NCI-H2171 treated with DMSO at 0.1 percent for 48 hours (cell line): ENCODE measurements around the gene FXYD7.
A peak's percentile ranks its signal among the peaks of the same experiment; 100 is the strongest.
"Not testable (repeated sequence)": the region's sequence is repeated elsewhere in the genome, so short reads cannot be mapped to it uniquely, and the experiment has no call there.

Source experiments
- DNase-seq: peaks from one replicate; lab custom pipeline; 2025; lab: John Stamatoyannopoulos, UW

FXYD7 gene

DNA sequence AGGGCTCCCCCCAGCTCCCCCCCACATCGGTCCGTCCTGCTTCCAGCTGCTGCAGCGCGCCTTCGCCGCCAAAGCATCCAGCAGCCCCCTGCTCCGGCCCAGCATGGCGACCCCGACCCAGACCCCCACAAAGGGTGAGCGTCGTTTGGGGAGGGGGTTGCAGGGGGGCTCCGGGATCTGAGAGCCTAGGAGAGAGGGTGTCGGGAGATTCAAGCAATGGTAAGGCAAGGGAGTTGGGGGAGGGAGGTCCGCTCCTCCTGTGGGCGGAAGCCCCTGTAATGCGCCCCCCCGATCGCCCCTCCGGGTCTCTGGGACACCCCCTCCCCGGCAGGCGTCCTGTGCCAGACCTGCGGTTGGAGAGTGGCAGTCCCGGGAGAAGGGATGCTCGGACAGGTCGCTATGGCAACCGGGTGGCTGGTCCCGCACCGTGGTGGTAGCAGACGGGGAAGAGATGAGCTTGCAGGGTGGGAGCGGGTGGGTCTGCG, at the start of gene FXYD7:
TSS of gene FXYD7 (plus strand) at position 25 of the 485 bp plus-strand sequence. CDS start at position 104, 79 bp downstream.
- no peak for DNase-seq

- DNase-seq: no peak
Observed at GRCh38 chr19:35093430-35093829, 49.6 kb upstream of the FXYD7 start.

GRCh38 chr19:35093941-35094647, 49.0 kb upstream of the FXYD7 start:
- DNase-seq: no peak

DNA sequence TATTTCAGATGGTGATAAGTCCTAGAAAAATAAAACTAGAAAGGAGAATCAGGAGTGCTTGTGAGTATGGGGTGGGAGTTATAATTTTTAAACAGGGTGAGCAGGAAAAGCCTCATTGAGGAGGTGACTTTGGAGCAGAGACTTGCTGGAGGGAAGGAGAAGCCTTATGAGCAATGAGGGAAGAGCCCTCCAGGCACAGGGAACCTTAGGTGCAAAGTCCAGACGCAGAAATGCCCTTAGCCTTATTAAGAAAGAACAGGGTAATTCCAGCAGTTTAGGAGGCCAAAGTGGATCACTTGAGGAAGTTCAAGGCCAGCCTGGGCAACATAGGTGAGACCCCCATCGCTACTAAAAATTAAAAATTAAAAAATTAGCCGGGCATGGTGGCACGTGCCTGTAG, 48.4 kb upstream of the FXYD7 start:
- DNase-seq: no peak

DNA sequence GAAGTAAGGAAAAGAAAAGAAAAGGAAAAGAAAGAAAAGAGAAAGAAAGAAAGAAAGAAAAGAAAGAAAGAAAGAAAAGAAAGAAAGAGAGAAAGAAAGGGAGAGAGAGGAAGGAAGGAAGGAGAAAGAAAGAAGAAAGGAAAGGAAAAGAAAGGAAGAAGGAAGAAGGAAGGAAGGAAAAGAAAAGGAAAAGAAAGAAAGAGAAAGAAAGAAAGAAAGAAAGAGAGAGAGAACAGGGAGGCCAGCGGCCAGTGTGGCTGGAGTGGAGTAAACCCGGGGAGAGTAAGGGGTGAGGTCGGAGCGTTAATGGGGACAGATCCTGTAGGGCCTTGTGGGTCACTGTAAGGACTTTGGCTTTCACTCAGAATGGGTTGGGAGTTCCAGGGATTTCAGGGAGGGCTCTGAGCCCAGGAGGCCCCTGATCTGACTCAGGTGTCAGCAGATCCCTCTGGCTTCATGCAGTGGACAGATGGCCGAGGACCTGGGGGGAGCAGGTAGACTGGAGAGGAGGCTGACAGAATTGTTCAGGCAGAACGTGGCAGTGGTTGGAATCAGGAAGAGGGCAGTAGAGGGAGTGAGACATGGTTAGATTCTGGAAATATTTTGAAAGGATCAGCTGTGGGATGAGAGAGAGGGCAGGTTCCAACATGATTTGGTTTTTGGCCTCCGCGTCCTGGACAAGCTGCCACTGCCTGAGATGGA, 47.2 kb upstream of the FXYD7 start:
- DNase-seq: peak; percentile 65

DNA sequence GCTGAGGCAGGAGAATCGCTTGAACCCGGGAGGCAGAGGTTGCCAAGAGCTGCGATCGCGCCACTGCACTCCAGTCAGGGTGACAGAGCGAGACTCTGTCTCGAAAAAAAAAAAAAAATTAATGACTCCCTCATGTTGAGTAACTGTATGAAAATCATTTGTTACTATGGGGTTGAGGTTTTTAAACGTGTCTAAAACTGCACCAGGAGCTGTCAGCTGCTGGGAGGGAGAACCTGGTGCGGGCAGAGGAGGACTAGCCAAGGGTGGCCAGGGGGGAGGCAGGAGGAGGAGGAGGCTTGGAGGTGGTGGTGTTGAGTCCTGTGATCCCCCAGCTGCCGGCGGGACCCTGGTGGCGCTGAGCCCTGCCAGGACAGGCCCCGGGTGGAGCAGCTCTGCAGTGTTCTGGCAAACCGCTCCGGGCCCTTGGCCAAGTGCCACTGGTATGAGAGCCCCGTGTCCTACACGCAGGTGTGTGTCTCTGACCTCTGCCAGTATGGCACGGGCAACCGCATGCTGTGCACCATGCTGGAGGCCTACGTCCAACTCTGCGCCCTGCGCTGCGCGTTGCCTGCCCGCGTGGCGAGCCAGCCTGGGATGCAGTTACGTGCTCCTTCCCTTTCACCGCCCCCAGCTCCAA, 44.5 kb upstream of the FXYD7 start:
- peak; percentile 40 for DNase-seq

DNA sequence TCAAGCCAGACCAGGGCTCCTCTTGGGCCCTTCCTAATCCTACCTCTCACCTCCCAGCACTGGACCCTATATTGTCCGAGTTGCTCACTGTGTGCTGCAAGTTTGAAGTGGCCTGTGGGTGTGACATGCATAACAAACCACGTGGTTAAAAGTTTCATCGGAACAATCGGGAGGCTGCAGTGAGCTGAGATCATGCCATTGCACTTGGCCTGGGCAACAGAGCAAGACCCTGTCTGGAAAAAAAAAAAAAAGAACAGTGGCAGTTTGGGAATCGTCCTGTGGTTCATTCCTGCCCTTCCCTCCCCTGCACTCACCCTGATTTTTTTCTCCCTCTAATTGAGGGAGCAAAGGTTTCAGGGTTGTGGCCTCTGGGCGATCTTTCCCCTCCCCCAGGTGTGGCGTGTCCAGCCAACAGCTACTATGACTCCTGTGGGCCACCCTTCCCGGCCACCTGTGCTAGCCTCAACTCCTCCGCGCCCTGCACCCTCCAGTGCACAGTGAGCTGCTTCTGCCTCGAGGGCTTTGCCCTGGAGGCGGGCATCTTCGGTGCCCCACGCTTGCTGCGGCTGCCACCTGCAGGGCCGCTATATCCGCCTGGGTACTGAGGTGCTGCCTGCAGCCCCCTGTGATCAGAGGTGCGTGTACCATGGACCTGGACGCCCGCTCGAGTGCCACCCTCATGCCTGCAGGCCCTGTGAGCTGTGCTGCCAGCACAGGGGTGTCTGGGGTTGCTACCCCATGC, 43.7 kb upstream of the FXYD7 start:
- no peak for DNase-seq

GRCh38 chr19:35099897-35100275, 43.2 kb upstream of the FXYD7 start:
- DNase-seq: no peak

DNA sequence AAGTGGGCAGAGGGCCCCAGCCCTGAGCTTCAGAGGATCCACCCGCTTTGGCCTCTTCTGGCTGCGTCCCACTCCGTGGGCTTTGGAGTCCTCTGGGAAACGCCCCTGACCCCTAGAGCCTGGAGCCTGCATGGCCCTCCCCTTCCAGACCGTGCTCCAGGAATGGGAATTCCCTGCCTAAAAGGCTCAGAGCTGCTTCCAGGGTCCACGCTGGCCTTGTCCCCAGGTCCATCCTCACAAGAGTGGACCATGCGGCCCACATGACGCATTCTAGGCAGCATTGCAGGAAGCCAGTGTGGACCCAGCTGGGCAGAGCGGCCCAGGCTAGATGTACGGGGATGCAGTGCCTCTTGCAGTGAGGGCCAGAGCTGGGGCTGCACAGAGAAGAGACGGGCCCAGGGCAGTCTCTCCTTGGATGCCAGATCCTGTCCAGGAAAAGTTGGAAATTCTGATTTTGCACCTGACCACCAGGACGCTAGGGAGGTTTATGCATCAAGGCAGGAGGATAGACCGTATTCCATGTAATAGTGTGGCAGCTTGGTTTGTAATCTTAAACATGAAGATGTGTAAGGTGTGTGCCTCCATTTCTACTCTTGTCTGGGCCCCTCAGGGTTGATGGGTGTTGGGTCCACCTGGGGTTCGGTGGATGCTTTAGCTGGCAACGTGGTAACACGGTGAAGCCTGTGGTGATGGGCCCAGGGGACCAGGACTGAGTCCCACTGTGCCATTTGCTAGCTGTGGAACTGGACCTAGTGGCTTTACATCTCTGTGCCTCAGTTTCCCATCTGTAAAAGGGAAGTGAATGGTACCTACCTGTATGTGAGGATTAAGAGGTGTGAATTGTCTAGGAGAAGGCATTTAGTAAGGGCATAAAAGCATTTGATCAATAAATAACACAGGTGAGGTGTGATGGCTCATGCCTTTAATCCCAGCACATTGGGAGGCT, 42.2 kb upstream of the FXYD7 start:
- no peak for DNase-seq

DNA sequence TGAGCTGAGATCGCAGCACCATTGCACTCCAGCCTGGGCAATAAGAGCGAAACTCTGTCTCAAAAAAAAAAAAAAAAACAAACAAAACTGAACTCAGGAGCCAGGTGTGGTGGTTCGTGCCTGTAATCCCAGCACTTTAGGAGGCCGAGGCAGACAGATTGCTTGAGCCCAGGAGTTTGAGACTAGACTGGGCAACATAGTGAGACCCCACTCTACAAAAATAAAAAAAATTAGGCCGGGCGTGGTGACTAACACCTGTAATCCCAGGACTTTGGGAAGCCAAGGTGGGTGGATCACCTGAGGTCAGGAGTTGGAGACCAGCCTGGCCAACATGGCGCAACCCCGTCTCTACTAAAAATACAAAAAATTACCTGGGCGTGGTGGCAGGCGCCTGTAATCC, 41.1 kb upstream of the FXYD7 start:
- not testable (repeated sequence) for DNase-seq

DNA sequence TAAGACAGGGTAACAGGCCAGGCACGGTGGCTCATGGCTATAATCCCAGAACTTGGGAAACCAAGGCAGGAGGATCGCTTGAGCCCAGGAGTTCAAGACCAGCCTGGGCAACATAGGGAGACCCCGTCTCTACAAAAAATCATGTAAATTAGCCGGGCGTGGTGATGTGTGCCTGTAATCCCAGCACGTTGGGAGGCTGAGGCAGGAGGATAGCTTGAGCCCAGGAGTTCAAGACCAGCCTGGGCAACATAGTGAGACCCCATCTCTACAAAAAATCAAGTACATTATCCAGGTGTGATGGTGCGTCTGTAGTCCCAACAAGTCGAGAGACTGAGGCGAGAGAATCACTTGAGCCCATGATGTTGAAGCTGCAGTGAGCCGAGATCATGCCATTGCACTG, 39.4 kb upstream of the FXYD7 start:
- not testable (repeated sequence) for DNase-seq

DNA sequence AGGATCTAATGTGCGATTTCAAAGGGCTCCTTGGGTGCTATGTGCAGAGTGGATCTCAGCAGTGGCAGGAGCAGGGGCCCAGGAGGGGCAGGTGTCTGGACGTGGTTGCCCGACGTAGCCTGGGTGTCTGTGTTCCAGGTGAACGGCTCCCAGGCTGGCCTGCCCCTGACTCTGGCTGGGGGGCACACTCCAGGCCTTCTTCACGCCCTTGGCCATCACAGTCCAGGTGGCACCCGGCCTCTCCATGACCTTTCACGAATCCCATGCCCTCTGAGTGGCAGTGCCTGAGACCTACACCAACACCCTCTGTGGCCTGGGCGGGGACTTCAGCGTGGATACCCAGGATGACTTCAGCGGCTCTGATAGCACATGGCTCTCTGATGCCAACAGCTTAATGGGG, 38.7 kb upstream of the FXYD7 start:
- no peak for DNase-seq

- no peak for DNase-seq
Observed at GRCh38 chr19:35105047-35105410, 38.0 kb upstream of the FXYD7 start.

GRCh38 chr19:35105411-35106290, 37.4 kb upstream of the FXYD7 start:
- no peak for DNase-seq

- no peak for DNase-seq
Observed at GRCh38 chr19:35106291-35106583, 36.8 kb upstream of the FXYD7 start.

DNA sequence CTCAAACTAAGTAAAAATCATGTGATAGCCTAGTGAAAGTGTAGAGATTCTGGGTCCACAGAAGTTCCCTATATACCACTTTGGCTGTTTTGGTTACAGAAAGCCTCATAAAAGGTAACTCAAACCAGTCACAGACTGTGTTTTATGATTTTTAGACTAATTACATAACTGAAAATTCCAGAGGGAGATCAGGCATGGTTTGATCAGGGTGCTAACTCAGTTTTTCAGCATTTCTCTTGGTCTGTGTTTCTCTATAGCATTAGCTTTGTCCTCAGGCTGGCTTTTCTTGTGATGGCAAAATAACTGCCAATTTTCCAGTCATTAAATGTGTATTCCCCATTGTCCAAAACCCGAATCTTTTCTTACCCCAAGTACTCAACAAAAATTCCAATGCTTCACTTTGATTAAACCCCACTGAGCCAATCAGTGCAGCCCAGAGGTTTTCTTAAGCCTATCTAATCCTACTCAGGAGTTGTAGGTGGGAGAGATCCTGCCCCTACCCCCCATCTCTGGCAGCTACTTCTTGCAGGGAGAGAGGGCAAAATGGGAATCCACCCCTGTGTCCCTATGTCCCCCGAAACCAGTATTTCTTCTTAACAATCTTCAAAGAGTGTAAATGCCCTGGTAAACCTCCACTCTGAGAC, 36.0 kb upstream of the FXYD7 start:
- no peak for DNase-seq

DNA sequence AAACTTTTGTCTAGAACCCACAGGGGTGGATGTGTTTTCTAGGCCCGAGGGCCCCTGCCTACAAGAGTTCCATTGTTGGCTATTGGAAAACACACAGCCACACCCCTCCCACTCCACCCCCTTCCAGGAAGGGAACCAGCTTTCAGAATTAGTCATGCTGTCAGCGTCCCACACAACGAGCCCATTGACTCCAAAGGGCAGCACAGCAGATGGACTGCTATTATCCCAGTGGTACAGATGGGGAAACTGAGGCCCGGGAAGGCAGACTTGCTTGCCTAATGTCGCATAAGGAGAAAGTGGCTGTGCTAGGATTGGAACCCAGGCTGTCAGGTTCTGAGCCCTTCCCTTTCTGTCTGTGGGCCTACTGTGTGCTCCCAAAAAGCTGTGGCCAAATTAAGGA, 35.5 kb upstream of the FXYD7 start:
- DNase-seq: no peak

DNA sequence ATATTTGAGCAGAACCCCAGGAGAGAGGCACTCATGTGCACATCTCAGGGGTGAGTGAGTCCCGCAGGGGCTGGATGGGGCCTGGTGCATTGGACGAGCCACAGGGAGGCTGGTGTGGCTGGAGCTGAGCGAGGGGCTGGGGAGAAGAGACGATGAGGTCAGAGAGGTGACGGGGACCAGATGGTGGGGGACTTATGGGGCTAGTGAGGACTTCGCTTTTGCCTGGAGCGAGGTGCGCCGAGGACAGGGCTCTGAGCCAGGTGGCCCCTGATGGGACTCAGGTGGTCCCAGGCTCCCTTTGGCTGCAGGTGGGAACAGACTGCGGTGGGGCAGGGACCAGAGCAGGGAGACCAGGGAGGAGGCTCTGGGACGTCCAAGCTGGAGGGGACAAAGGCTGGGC, 34.3 kb upstream of the FXYD7 start:
- no peak for DNase-seq

DNA sequence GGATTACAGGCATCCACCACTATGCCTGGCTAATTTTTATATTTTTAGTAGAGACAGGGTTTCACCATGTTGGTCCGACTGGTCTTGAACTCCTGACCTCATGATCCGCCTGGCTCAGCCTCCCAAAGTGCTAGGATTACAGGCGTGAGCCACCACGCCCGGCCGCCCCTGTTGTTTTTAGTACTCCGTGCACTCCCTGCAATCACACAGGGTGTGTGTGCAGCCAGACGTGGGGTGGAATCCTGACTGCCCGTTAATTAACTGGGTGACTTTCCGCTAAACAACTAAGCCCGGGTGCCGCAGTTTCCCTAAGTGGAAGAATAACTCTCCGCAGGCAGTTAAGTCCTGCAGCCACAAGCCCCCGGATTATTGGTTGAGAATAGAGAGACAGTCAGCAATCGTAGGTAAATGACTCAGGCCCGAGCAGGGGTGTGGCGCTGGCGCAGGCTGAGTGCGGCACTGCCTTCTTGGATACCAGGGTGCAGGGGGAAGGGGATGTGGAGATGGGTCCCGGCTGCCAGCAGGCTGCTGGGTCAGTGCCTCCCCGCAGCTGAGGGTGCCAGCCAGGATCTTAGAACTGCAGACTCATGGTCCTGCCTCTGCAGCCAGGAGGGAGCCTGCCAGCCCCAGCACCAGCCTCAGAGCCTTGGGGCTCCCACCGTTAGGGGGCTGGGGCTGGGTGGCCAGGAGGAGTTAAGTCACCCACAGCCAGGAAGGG, 33.5 kb upstream of the FXYD7 start:
- DNase-seq: no peak
